Stimulated activated CD8-positive, alpha-beta memory T cell treated with anti-CD3 and anti-CD28 coated beads, Interleukin-12 subunit alpha, Interleukin-12 subunit beta, amount 100 ng/mL, for 24 hours (primary cell): ENCODE data around the gene LYST.
"Not testable (repeated sequence)": the region's sequence is repeated elsewhere in the genome, so short reads cannot be mapped to it uniquely, and the experiment has no call there.

Source experiments
- DNase-seq: peaks from one replicate; pipeline ENCODE4 v3.0.0-alpha.2; 2020; ENCODE audit errors: extremely low read depth

LYST gene

DNA sequence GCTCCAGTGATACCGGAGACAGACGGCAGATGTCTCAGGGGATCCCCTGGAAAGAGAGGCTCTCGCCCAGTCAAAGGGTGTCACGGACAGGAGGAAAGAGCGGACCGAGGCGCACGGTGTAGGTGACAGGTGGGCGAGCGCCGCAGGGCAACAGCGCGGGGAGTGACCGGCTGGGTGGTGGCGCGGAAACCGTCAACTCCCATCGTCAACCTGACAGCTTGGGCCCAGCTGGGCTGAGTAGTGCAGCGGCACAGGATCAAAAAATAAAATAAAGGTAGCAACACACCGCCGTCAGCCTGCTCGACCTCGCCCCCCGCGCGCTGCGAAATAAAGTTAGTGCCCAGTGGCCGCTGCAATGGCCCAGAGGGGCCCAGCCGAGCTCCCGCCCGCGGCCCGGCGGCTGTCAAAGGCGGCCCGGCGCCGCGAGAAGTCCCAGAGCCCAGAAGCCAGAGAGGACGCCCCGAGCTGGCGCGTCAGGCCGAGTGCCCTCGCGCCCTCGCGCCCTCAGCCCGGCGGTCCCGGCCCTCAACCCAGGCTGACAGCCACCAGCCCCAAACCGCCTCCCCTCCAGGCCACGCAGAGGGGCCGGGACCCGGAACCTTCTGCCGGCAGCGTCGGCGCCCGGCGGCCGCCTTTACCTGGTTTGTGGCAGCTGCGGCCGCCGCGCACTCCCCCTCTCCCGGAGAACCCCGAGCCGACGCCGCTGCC, at the start of gene LYST:
LYST (minus strand) TSS at position 702 of the 708 bp plus-strand sequence. CDS start 36,489 bp downstream, outside the sequence.
- DNase-seq, result no peak

DNA sequence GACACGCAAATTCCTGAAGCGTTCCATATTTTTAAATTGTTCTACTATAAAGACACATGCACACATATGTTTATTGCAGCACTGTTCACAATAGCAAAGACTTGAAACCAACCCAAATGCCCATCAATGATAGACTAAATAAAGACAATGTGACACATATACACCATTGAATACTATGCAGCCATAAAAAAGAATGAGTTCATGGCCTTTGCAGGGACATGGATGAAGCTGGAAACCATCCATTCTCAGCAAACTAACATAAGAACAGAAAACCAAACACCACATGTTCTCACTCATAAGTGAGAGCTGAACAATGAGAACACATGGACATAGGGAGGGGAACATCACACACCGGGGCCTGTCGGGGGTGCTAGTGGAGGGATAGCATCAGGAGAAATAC, 48.8 kb upstream of the LYST start:
- DNase-seq, result not testable (repeated sequence)

- no peak for DNase-seq
These were observed 46.6 kb upstream of the LYST start for GRCh38 chr1:235913311-235913710.

- DNase-seq, result no peak
These were observed 45.2 kb upstream of the LYST start for GRCh38 chr1:235911876-235912275.

- DNase-seq, result no peak
These were observed 44.6 kb upstream of the LYST start for GRCh38 chr1:235911300-235911662.

DNA sequence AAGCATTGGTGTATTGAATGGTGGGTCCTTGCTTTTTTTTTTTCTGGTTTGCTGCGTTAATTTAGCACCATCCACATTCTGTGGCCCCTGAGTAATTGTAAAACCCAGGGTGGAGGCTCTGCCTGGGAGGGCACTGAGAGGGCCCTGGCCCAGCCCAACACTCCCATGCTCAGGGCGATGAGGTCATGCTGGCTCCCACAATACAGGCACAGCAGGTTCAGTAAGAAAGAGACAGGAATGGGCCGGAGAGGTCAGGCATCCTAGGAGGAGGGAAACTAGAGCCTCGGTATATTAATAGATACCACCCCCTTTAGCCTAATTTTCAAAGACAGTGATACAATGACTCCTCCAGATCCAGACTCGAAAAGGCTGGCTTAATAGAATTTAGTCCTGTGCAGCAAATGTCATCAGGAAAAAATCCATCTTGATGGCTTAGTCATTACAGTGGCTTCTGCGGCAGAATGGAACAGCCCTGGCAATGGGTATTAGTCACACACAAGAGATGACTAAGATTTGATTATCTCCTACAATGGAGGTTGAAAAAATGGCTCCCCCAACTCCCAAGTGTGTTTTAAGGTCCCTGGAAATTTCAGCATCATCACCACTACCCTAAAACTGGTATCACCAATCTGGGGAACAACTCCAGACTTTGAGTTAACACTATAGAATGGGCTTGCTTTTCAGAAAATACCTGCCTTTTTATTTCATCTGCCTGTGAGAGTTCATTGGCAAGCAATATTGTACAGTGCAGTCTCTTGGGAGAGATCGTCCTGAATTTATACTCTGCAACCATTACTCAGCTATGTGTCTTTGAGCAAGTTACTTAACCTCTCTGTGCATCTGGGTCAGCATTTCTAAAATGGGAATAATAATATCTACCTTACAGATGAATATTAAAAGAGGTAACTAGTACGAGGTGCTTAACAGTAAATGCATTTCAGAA, 43.9 kb upstream of the LYST start:
- DNase-seq, result no peak

DNA sequence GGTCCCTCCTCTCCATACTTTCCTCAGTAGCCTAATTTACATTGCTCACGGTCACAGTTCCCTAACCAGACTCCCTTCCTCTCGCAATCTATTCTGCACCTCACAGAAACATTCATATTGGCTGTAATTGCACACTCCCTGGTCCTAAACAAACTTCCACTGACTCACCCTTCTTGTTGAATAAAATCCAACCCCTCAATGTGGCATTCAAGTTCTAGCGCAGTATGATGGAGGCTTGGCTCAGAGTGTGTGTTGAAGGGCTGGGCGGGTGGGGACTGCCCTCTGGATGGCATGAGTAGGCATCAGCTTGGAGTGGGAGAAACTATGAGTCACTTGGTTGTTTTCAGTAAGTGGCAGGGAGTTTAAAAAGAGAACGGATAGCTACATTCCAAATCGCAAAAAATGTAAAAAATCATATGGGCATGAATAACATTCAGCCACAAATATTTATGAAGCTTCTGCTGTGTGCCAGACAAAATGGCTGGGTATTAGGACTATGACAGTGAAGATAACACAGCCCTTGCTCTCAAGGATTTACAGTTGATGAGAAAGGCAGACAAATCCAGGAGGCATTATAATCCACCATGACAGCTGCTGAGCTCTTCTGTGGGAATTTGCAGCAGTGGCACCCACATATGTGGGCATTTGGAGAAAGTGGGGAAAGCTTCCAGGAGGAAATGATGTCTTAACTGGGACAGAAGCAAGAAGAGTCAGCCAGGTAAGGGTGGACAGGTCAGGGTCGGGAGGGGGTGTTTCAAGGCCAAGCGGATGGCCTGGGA, 42.2 kb upstream of the LYST start:
- no peak for DNase-seq

- DNase-seq, result no peak
These were observed 41.2 kb upstream of the LYST start for GRCh38 chr1:235907897-235908240.

- DNase-seq, result no peak
These were observed 40.6 kb upstream of the LYST start for GRCh38 chr1:235907187-235907896.

DNA sequence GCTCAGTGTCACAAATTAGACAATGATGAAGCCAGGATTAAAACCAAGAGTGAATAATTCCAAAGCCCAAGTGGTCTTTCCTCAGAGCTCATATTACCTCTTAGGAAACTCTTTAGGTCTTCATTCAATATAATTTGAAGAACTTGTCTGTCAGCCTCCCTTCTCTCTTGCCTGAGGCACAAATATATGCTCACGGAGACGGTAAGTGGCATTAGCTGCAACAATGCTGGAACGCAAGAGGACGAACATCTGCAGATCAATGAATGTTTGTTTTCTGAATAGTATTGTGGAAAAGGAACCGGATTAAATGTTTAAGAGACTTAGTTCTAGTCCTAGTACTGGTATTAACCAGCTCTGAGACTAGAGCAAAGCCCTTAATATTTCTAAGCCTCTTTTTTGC, 39.7 kb upstream of the LYST start:
- no peak for DNase-seq

DNA sequence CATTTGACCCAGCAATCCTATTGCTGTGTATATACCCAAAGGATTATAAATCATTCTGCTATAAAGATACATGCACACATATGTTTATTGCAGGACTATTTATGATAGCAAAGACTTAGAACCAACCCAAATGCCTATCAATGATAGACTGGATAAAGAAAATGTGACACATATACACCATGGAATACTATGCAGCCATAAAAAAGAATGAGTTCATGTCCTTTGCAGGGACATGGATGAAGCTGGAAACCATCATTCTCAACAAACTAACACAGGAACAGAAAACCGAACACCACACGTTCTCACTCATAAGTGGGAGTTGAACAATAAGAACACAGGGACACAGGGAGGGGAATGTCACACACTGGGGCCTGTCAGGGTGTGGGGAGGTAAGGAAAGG, 37.1 kb upstream of the LYST start:
- DNase-seq, result not testable (repeated sequence)

- no peak for DNase-seq
These were observed 36.2 kb upstream of the LYST start for GRCh38 chr1:235902677-235903542.

DNA sequence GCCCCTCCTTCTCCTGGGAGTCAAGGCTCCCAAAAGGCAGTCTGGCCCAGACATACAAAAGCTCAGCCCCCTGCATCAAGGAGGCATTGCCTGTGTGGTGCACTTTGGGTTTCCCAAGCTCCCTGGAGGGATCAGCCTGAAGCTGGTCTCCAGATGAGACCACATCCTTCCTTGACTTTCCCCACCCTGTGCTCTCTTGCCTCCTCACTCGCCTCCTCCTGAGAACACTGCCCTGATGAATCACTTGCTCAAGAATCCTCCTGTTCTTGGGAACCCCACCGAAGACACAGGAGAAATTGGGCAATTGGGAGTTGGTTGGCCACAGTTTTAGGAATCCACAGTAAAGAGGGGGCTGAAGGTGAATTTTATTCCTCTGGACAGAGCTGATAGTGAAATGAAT, 34.8 kb upstream of the LYST start:
- no peak for DNase-seq

DNA sequence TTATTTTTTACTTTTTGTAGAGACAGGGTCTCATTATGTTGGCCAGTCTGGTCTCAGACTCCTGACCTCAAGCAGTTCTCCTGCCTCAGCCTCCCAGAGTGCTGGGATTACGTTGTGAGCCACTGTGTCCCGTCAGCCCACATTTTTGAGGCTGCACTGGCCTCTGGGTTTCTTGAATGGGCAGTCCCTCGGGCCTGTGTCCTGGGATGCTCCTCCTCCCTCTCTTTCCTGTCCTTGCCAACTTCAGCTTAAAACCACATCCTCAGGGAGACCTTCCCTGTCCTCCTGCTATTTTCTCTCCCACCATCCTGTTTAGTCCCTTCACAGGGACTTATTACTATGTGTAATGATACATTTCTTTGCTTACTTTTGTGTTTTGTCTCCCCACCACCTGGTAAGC, 31.4 kb upstream of the LYST start:
- no peak for DNase-seq

DNA sequence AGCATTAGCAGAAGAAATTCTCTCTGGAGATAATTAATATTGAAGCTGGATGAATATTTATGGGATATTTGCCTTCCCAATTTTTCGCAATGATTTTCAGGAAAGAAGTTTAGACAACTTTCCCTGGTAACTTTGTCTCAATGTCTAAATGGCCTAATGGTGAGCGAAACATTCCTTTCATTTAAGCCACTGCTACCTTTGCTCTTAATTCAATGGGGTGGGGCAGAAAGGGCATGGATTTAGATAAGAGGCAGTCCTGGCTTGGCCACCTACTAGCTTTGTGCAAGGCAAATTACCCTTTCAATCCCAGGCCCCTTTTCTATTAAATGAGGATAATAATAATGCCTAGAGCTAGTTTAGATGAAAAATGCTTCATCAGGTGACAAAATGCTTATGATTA, 27.1 kb upstream of the LYST start:
- DNase-seq, result no peak

DNA sequence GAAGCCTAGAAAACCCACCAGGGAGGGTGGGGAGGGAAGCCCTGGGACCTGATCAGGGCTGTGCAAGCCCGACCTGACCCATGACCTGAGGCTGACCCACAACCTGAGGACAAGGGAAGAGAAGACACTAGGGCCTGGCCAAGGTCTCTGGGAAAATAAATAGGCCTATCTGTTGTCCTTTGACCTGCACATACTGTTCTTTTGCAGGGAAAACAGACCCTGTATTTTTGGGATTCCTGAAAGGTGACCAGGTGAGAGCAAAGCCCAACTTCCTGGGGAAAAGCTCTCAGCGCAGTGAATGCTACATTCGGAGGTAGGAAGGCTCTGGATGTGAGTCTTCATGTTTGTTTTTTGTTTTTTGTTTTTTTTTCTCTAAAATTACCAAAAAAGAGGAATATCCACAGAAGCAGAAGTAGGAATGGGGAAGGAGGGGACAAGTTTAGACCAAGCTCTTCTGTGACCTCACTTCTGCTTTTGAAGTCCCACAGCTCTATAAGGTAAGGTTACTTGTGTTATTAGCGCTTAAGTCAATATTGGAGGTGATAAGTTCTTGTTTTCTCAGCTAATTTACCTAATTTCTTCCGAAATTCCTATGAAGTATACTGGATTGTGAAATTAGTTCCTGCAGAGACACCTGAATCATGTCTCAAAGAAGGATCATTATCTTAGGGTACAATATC, 26.2 kb upstream of the LYST start:
- no peak for DNase-seq

DNA sequence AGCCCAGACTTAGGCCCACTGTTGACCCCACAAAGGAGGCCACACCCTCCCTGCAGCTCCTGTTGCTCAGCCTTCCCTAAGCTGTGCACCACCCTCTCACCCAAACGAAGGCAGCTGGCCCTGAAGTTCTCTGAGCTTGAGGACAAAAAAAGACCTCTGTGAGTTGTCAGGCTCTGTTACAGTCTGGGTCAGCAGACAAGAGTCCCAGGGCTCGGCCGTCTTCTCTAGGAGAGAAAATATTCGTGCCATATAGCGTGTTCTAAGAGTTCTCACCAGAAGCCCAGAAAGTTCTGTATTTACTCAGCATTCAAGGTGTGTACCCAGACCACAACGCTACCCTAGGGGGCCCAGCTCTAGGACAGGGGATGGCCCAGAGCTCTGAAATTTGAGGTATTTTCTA, 25.5 kb upstream of the LYST start:
- DNase-seq, result no peak

DNA sequence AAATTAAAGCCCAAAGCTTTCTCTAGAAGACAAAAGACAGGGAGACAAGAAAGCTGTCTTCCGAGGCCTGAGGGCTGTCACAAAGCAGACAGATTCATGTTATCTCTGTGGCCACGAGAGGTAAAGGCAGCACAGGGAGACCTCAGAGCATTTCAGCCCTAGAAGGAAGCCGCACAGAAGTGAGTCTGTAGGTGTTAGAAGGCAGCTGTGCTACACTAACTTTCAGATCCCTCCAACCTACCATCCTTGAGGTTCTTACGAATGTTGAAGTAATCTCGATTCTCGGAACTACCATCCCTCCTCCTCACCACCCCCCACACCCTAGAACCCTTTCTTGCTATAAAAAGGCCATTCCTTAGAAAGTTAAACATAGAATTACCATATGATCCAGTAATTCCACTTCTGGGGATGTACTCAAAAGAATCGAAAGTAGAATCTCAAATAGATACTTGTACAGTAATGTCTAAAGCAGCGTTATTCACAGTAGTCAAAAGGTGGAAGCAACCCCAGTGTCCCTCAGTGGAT, 21.5 kb upstream of the LYST start:
- DNase-seq, result no peak

DNA sequence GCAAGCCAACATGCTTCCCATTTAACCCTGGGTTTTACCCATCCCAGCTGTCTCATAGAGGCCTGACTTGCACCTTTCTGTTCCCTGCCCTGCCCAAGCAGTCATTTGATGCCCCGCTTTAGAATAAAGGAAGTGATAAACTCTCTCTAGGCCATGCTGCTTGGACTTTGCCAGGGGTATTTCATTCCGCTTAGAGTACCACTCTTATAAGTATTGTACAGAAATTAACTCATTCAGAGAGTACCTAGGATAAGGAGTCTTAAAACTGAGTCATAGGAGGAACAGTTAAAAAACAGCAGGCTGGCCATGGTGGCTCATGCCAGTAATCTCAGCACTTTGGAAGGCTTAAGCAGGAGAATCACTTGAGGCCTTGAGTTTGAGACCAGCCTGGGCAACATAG, 21.0 kb upstream of the LYST start:
- DNase-seq, result no peak

DNA sequence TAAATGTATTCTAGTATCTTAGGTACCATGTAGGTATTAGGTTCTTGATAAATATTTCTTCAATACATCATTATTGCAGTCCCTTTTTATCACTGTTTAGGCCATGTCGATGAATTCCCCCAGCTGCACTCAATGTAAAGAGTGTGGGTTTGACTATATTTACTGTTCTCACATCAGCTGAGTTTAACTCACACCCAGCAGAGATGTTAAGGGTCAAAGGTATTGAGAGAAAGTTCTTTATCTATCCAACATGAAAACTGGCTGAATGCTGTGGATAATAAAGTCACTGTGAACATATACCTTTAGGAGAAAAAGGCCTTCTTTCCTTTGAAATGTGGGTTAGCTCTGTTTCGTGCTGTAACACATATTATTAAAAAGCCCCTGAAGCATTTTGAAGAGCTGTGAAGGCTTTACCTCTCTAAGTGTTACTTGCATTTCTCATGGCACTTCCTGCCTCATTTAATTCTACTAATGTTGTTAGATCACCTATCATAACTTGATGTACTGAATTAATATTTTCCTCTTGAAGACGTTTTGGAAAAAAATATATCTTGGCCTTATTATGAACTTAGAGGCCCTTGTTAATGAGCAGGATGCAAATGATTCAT, 19.1 kb upstream of the LYST start:
- DNase-seq, result no peak
